WI38 (cell line): ENCODE measurements around the gene SAMD14.

Experiments used
- H3K4me3 ChIP-seq: 2 replicates; pipeline ENCODE4 v1.5.1; 2011; ENCODE audit warnings: low read depth, mild to moderate bottlenecking, control low read depth, low read length
- TF ChIP-seq, protein P1 (sequence below): IDR thresholded peaks from 2 replicates; pipeline ENCODE4 v1.5.1; 2012; ENCODE audit warnings: low read depth, mild to moderate bottlenecking, control low read depth, low read length

The SAMD14 gene

DNA sequence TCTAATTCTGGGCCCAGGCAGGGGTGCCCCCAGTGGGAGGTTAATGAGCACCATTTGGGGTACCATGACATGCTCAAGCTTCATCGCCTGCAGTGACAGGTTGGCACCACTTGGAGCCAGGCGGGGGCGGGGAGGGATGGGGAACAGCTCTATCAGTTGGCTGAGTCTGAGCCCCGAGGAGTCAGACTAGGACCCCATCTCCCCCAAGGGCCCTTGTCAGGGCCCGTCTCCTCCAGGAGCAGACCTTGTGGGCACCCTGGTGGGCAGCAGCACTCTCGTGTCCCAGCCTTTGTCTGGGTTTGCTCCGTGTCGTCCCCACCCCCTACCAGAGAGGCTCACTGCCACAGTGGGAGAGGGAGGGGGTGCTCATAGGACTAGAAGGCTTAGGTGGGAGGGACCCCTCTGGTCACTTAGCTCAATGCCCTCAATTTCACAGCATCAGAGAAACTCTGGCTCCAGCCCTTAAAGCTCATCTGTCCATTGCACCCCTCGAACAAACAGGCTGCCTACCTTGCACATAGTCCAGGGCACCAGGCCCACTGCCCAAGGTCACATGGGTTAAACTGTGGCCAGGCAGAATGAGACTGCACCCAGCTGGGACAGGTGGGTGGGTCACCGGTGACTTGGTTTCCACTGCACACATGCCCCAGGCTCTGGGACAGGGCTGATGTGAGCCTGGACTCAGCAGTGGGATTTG, 16.4 kb upstream of the SAMD14 start:
- H3K4me3 ChIP-seq, result peak overlapping the region; percentile 80
- TF ChIP-seq, protein P1, sequence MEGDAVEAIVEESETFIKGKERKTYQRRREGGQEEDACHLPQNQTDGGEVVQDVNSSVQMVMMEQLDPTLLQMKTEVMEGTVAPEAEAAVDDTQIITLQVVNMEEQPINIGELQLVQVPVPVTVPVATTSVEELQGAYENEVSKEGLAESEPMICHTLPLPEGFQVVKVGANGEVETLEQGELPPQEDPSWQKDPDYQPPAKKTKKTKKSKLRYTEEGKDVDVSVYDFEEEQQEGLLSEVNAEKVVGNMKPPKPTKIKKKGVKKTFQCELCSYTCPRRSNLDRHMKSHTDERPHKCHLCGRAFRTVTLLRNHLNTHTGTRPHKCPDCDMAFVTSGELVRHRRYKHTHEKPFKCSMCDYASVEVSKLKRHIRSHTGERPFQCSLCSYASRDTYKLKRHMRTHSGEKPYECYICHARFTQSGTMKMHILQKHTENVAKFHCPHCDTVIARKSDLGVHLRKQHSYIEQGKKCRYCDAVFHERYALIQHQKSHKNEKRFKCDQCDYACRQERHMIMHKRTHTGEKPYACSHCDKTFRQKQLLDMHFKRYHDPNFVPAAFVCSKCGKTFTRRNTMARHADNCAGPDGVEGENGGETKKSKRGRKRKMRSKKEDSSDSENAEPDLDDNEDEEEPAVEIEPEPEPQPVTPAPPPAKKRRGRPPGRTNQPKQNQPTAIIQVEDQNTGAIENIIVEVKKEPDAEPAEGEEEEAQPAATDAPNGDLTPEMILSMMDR, result no peak

DNA sequence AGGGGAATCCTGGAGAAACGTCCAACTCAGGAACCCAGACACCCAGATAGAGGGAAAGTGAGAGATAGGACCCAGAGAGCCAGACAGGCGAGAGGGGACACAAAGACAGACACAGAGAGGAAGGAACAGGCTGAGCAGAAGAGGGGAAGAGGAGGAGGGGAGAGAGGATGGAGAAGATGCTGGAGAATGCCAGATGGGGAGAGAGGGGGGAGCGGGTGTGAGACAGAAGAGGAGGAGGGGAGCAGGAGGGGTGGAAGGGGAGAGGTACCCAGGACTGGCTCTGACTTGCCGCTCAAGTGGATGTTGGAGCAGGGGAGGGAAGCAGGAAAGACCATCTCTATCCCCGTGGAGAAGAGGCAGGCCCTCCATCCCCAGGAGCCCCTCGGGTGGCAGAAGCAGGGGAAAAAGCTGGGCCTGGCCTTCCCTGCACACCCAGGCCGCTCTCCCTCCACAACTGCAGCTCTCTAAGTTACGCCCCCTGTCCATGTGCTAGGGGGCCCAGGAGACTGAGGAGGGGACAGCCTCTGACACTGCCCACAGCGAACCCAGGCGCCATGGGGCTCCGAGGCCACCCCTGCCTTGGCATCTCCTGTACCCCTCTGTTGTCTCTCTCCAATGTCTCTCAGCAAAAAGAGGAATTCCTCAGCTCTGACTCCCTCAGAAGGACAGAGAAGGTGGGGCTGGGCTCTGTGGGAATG, 15.7 kb upstream of the SAMD14 start:
- H3K4me3 ChIP-seq, result no peak overlapping the region
- TF ChIP-seq, protein P1, result no peak

DNA sequence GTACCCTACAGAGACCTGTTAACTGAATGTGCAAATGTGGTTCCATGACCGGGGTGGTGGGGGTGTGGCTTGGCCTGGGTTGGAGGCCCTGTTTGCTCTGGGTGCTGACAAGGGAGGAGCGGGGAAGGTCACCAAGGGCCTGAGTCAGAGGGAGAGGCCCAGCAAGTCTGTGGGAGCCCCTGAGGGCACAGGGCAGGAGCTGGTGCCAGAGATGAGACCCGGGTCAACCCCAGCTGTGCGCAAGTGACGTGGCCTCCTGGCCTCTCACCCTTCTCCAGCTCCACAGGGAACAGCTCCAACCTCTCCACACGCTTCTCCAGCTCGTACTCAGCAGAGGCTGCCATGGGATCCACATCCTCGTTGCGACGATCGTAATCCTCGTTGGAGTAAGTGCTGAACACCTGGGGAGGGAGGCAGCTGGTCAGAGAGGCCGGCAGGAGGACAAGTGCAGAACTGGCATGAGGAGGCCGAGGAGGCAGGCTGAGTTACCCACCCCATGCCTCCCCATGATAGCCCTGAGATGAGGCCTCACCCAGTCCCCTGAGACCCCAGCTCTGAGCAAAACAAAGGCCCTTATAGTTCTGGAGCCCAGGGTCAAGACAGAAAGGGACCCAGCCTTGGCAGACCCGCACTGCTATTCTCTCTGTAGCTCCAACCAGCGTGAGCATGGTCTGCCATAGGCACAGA, 15.0 kb upstream of the SAMD14 start:
- no peak overlapping the region for H3K4me3 ChIP-seq
- TF ChIP-seq, protein P1, result no peak

DNA sequence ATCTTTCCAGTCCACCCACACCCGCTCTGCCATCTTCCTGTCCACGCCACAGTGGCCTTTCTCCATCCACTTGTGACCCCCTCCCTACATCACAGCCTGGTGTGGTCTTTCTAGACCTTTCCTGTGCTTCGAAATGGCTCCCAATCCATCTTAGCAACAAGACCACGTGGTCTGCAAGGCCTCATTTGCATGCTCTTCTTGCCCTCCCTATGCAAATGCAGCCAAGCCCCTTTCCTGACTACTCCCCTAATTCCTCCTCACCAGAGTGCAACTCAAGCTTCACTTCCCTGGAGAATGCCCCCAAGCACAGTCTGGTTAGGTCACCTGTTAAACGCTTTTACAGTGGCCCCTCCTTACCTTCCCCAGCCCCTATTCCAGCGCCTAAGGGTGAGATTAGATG, 14.4 kb upstream of the SAMD14 start:
- H3K4me3 ChIP-seq, result no peak overlapping the region
- TF ChIP-seq, protein P1, result no peak

DNA sequence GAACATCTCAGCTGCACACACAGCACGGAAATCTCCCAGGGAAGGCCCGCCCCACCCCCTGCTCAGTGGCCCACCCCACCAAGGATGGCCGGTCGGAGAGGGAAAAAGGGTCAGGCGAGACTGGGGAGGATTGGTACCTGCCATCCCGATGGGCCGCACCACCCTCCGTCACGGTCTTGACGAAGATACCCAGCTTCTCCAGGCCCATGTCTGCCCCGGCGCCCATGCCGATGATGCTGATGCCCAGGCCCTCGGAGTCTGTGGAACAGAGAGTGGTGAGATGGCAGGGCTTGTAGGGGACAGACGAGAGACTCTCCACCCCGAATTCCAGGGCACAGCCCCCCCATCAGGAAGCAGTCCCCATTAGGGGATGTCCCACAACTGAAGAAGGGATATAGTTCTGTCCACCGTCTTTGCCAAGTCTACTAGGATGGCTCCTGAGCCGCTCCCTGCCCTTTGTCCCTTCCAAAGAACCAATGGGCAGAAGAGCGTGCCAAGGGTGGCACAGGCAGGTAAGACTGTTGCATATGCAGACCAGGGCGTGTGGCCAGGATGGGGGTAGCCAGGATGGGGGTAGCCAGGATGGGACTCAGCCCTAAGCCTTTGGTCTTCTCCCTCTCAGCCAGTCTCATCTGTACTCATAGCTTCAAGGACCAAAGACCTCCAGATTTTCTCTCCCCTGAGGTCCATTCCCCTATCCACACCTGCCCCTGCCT, 13.7 kb upstream of the SAMD14 start:
- no peak overlapping the region for H3K4me3 ChIP-seq
- TF ChIP-seq, protein P1, result no peak

DNA sequence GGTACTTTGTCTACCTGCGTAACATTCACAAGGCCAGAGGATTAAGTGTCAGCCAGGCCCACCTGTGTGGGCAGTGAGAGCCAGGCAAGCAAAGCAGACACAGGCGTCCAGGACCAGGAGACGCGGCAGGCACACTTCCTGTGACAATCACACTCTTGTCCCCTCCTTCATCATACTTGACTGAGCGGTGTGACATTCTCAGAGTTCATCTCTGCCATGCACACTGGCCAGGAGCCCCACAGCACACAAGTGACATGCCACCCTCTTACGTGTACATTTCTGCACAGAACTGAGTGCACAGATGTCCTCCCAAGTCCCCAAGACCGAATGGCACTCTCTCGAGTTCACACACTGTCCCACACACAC, 11.8 kb upstream of the SAMD14 start:
- H3K4me3 ChIP-seq, result no peak overlapping the region
- TF ChIP-seq, protein P1, result no peak
